Neuronal stem cell (in vitro differentiated cells): Measurements from ENCODE around the gene RTRAF.

Experiments used
- DNase-seq: peaks from one replicate; pipeline ENCODE4 v3.0.0-alpha.2; 2013; ENCODE audit warnings: low spot score
- H2AFZ ChIP-seq: one replicate; pipeline ENCODE4 v1.6.1; 2013; ENCODE audit warnings: mild to moderate bottlenecking, low read length, inconsistent platforms
- H2AK5ac ChIP-seq: 2 replicates; pipeline ENCODE4 v1.6.1; 2013; ENCODE audit warnings: low read depth, mild to moderate bottlenecking, inconsistent platforms, low read length, moderate library complexity, mixed read lengths
- H2BK120ac ChIP-seq: 2 replicates; pipeline ENCODE4 v1.6.1; 2013; ENCODE audit warnings: low read depth, mild to moderate bottlenecking, inconsistent platforms, low read length, moderate library complexity, mixed read lengths
- H2BK12ac ChIP-seq: one replicate; pipeline ENCODE4 v1.6.1; 2013; ENCODE audit warnings: low read length, inconsistent platforms
- H2BK15ac ChIP-seq: 2 replicates; pipeline ENCODE4 v1.6.1; 2013; ENCODE audit warnings: mild to moderate bottlenecking, low read length, inconsistent platforms, mixed read lengths
- H2BK5ac ChIP-seq: one replicate; pipeline ENCODE4 v1.6.1; 2013; ENCODE audit warnings: inconsistent platforms, mild to moderate bottlenecking, low read length, moderate library complexity
- H3K14ac ChIP-seq: one replicate; pipeline ENCODE4 v1.6.1; 2013; ENCODE audit warnings: low read length, inconsistent platforms
- H3K18ac ChIP-seq: 2 replicates; pipeline ENCODE4 v1.6.1; 2013; ENCODE audit warnings: low read length, inconsistent platforms
- H3K23ac ChIP-seq: 2 replicates; pipeline ENCODE4 v1.6.1; 2013; ENCODE audit warnings: low read depth, mild to moderate bottlenecking, mixed read lengths, low read length, inconsistent platforms; ENCODE audit not compliant: poor library complexity
- H3K27ac ChIP-seq: replicated peaks from 3 replicates; pipeline ENCODE4 v1.5.1; 2013; ENCODE audit warnings: low read length, inconsistent platforms
- H3K27me3 ChIP-seq, 3 experiments: 2 replicates each; pipeline ENCODE4 v1.6.1; 2013; ENCODE audit warnings: low read length in 3 of 3, mild to moderate bottlenecking in 2 of 3, inconsistent platforms in 1 of 3, low read depth in 1 of 3, mixed read lengths in 1 of 3, moderate library complexity in 1 of 3; ENCODE audit not compliant: control insufficient read depth in 3 of 3, insufficient read depth in 3 of 3
- H3K36me3 ChIP-seq, 2 donors: replicated peaks in 1 of 2; 2 replicates each; pipeline ENCODE4 v1.6.1; 2013; ENCODE audit warnings: low read length in 2 of 2; ENCODE audit not compliant: control insufficient read depth in 2 of 2, insufficient read depth in 2 of 2
- H3K4ac ChIP-seq: 2 replicates; pipeline ENCODE4 v1.6.1; 2013; ENCODE audit warnings: inconsistent platforms, mild to moderate bottlenecking, low read length, moderate library complexity
- H3K4me1 ChIP-seq, 2 donors: 1 replicate in 1 of 2; 2 replicates in 1 of 2; pipeline ENCODE4 v1.6.1; 2013; ENCODE audit warnings: low read length in 2 of 2, low read depth in 1 of 2; ENCODE audit not compliant: control insufficient read depth in 2 of 2, insufficient read depth in 1 of 2
- H3K4me2 ChIP-seq: one replicate; pipeline ENCODE4 v1.6.1; 2013; ENCODE audit warnings: mild to moderate bottlenecking, low read length, inconsistent platforms; ENCODE audit not compliant: insufficient read depth, poor library complexity, severe bottlenecking
- H3K4me3 ChIP-seq, 2 donors: 2 replicates each; pipeline ENCODE4 v1.5.1; 2013; ENCODE audit warnings: low read length in 2 of 2, mild to moderate bottlenecking in 2 of 2, inconsistent platforms in 1 of 2, moderate library complexity in 1 of 2
- H3K79me1 ChIP-seq: one replicate; pipeline ENCODE4 v1.6.1; 2013; ENCODE audit warnings: low read depth, mild to moderate bottlenecking, inconsistent platforms, low read length, moderate library complexity
- H3K9ac ChIP-seq: one replicate; pipeline ENCODE4 v1.6.1; 2013; ENCODE audit warnings: mild to moderate bottlenecking, low read depth, low read length, inconsistent platforms; ENCODE audit not compliant: poor library complexity
- H3K9me3 ChIP-seq, 2 donors: replicated peaks in 1 of 2; 2 replicates each; pipeline versions ENCODE3 to v1.6.1; 2013; ENCODE audit warnings: low read length in 2 of 2, mild to moderate bottlenecking in 2 of 2, inconsistent platforms in 1 of 2, low read depth in 1 of 2, mixed read lengths in 1 of 2, moderate library complexity in 1 of 2; ENCODE audit not compliant: control insufficient read depth in 2 of 2, insufficient read depth in 1 of 2
- H4K8ac ChIP-seq: one replicate; pipeline ENCODE4 v1.6.1; 2013; ENCODE audit warnings: low read depth, mild to moderate bottlenecking, inconsistent platforms, low read length, moderate library complexity
- H4K91ac ChIP-seq: one replicate; pipeline ENCODE4 v1.6.1; 2013; ENCODE audit warnings: low read length, low read depth, mild to moderate bottlenecking, inconsistent platforms; ENCODE audit not compliant: poor library complexity
- WGBS, 2 donors: extraction: QIAGEN DNeasy Blood & Tissue Kit; methylation state at CpG; one replicate each; pipeline ENCODE4 v1.1.7; 2013; ENCODE audit warnings: missing lambda C conversion rate in 2 of 2, mixed read lengths in 1 of 2; ENCODE audit not compliant: insufficient read length in 2 of 2, insufficient replicate concordance in 1 of 2; ENCODE audit errors: extremely low coverage in 2 of 2; 5-methylcytosine and 5-hydroxymethylcytosine counted together

Gene RTRAF

DNA sequence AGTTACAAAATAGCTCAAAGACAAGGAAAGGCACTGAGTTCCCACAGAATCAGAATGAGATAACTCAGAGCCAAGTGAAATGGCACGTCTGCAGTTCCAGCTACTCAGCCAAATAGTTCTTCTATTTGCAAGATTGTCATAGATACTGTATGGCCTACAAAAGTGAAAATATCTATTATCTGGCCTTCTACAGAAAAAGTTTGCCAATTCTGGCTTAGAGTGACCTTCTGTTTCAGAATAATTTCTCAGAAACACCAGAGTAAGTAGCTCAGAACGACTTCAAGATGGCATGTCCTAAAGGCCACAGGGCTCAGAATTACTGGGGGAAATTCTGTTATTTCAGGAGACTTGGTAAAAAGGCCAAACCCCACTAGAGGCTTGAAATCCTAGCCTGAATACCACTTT is 10.7 kb upstream of the RTRAF start:
- H3K4me2 ChIP-seq = no peak overlapping the region
- H4K8ac ChIP-seq = no peak overlapping the region
- no peak overlapping the region for H2BK12ac ChIP-seq
- no peak overlapping the region for H2BK5ac ChIP-seq
- no peak overlapping the region for H3K4me3 ChIP-seq
- H3K36me3 ChIP-seq = no peaks in the 10 kb centered on the region
- H3K27me3 ChIP-seq = no peaks in the 10 kb centered on the region
- no peak overlapping the region for H3K9ac ChIP-seq
- DNase-seq = no peak
- H3K9me3 ChIP-seq = no peaks in the 10 kb centered on the region
- H2AFZ ChIP-seq = peak overlapping the region; percentile 49
- H3K4ac ChIP-seq = no peak overlapping the region
- no peak overlapping the region for H2BK15ac ChIP-seq
- H3K79me1 ChIP-seq = no peaks in the 10 kb centered on the region
- no peak overlapping the region for H3K27ac ChIP-seq
- H3K14ac ChIP-seq = no peak overlapping the region
- no peak overlapping the region for H3K23ac ChIP-seq
- H3K4me1 ChIP-seq = no peaks in the 10 kb centered on the region
- H4K91ac ChIP-seq = no peak overlapping the region
- no peak overlapping the region for H3K18ac ChIP-seq
- no CpG with 5 or more reads among the region's 2 CpGs for WGBS, 2 donors
- no peak overlapping the region for H2BK120ac ChIP-seq
- H2AK5ac ChIP-seq = no peak overlapping the region

DNA sequence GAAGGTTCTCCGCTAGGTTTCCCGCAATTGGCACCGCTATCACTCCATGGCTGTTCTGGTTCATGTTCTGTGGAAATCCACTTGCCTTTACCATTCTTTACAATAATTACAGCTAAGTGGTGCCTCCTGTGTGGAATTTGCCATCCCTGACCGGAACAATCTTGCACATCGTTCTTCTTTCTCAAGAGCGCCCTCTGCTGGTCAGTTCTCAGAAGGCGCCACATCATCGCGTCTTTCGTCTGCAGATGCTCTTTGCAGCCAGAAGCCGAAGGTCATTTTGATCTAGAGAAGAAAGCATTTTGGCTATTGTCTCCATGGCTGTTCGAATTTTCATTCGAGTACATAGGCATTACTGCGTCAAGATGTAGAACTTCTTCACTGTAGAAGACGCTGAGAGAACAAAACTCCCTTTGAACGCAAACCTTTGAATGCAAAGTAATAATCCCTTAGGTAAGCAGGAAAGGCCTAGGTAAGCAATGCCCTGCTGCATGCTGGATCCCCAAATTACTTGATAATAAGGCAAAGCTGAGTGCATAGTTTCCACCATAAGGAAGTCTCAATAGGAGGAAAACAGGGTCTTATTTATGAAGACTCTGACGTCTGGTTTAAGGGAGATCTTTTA is 10.1 kb upstream of the RTRAF start:
- Histone ChIP-seq H2BK5ac (no peak overlapping the region), H3K9me3 (no peaks in the 10 kb centered on the region), H2AFZ (peak overlapping the region; percentile 49), H3K4me1 (no peaks in the 10 kb centered on the region), H4K8ac (no peak overlapping the region), H2AK5ac (no peak overlapping the region), H3K27me3 (no peaks in the 10 kb centered on the region), H3K14ac (no peak overlapping the region), H3K4me3 (no peak overlapping the region), H3K4me2 (no peak overlapping the region), H3K27ac (no peak overlapping the region), H3K79me1 (no peaks in the 10 kb centered on the region), H2BK15ac (no peak overlapping the region), H2BK12ac (no peak overlapping the region), H3K9ac (no peak overlapping the region), H3K23ac (no peak overlapping the region), H2BK120ac (no peak overlapping the region), H4K91ac (no peak overlapping the region), H3K4ac (no peak overlapping the region), H3K36me3 (no peaks in the 10 kb centered on the region), H3K18ac (no peak overlapping the region)
- DNase-seq = peak; percentile 86
- no CpG with 5 or more reads among the region's 17 CpGs for WGBS, 2 donors

DNA sequence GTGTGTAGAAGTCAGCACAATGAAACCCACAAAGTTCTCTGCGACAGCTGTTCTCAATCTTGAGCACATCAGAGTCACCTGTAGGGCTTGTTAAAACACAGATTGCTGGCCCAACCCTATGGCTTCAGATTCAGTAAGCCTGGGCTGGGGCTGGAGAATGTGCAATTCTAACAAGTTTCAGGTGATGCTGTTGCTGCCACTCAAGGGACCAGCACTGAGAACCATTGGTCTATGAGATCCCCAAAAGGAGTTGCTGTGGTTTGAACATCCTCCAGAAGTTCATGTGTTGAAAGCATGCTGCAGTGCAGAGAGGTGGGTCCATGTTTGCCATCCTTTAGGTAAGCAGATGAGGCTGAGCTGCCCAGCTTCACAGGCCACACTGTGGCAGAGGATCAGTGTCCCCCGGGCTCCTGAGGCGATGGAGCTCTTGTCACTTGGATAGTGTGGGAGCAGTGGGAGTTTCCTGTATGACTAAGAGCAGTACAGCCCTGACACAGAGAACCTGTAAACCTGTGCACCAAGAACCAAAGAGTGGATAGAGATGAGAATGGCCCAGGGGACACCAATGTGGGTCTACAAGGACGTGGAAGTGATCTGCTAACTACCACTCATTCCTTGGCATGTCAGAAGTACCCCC is 8.0 kb upstream of the RTRAF start:
- Histone ChIP-seq H3K4me3 (no peak overlapping the region), H4K91ac (no peak overlapping the region), H2BK5ac (peak overlapping the region; percentile 46), H2BK15ac (no peak overlapping the region), H3K23ac (no peak overlapping the region), H2BK120ac (no peak overlapping the region), H3K14ac (no peak overlapping the region), H2AK5ac (no peak overlapping the region), H3K27ac (no peak overlapping the region), H2BK12ac (no peak overlapping the region), H3K27me3 (no peaks in the 10 kb centered on the region), H3K9ac (no peak overlapping the region), H3K9me3 (no peaks in the 10 kb centered on the region), H3K4me1 (no peaks in the 10 kb centered on the region), H3K79me1 (no peaks in the 10 kb centered on the region), H2AFZ (no peak overlapping the region), H4K8ac (no peak overlapping the region), H3K18ac (no peak overlapping the region), H3K4me2 (no peak overlapping the region), H3K36me3 (no peaks in the 10 kb centered on the region), H3K4ac (no peak overlapping the region)
- no peak for DNase-seq
- no CpG with 5 or more reads among the region's 4 CpGs for WGBS, 2 donors

DNA sequence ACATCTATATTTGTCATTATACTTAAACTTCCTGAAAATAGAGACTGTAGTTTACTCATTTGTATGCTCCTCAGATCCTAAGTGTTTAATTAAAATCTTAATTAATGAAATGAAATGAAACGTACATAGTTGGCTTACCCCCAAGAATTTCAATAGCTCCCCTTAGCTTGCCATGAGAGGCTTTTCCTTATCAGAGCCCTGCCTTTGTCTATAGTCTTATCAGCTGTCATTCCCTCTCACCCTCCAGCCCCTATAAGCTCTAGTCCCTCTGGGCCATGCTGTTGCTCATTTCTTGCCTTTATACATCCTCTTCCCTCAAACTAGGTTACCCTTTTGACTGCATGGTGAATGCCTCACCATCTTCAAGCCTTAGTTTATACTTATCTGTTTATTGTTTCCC is 1.1 kb upstream of the RTRAF start:
- H2BK15ac ChIP-seq = no peak overlapping the region
- no peak for DNase-seq
- WGBS, 2 donors = no CpG with 5 or more reads among the region's 1 CpG

More for the DNA sequence above, 1.1 kb upstream of the RTRAF start:
- Histone ChIP-seq H2BK12ac (no peak overlapping the region), H3K4ac (no peak overlapping the region), H3K23ac (no peak overlapping the region), H3K18ac (no peak overlapping the region), H3K9me3 (no peaks in the 10 kb centered on the region), H3K4me2 (no peak overlapping the region), H3K14ac (no peak overlapping the region), H3K27me3 (no peaks in the 10 kb centered on the region), H2AFZ (peak overlapping the region; percentile 88), H4K8ac (no peak overlapping the region), H2AK5ac (no peak overlapping the region), H3K36me3 (peaks cover 3 to 25% of the 10 kb centered on the region in 2 donors), H3K9ac (no peak overlapping the region), H3K4me3 (peak overlapping the region in 1 of 2 donors; percentile 85), H2BK120ac (no peak overlapping the region), H3K27ac (no peak overlapping the region), H2BK5ac (no peak overlapping the region), H3K79me1 (peaks cover 9% of the 10 kb centered on the region), H4K91ac (no peak overlapping the region), H3K4me1 (peaks cover 3 to 7% of the 10 kb centered on the region in 2 donors)
